ENCODE measurements around the gene EXOC6.
"Not testable (repeated sequence)": the region's sequence is repeated elsewhere in the genome, so short reads cannot be mapped to it uniquely, and the experiment has no call there.

Gene EXOC6

GRCh38 chr10:92938841-92939240 is 90.5 kb downstream of the EXOC6 start:
- no peak for TF ChIP-seq CTCF (IDR thresholded peaks at IDR 0.05; ENCODE audit: extremely low read depth, missing control alignments)
- DNase-seq (ENCODE audit: low spot score) = no peak

DNA sequence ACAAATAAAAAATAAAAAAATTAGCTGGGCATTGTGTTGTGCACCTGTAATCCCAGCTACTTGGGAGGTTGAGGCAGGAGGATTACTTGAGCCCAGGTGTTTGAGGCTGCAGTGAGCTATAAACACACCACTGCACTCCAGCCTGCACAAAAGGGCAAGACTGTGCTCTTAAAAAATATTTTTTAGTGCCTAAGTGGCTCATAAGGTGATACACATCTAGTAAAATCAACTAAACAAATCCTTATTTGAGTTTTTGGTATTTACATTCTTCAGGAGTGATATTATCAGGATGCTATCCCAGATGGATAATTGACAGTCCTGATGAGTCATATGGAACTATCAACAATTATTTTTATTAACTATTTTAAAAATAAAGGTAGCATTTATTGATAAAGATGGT is 93.9 kb downstream of the EXOC6 start:
- DNase-seq (ENCODE audit: low spot score) = no peak
- no peak for TF ChIP-seq CTCF (IDR thresholded peaks at IDR 0.05; ENCODE audit: extremely low read depth, missing control alignments)

DNA sequence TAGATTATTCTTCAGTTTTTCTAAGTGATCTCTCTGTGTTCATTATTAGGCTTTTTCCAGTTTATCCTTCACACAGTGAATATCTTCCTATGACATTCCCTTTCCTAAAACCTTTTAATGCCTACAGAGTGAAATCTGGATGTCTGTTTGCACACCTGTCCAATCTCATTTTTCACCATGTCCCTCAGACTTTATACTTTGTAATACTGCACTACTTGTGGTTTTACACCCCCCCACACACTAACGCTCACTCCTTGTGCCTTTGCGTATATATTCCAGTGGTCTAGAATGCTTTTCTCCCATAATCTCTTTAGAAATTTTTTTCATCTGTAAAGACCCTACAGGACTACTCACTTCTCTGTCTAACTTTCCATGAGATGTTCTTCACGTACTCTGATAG is 98.2 kb downstream of the EXOC6 start:
- TF ChIP-seq CTCF (IDR thresholded peaks at IDR 0.05; ENCODE audit: extremely low read depth, missing control alignments) = no peak

DNA sequence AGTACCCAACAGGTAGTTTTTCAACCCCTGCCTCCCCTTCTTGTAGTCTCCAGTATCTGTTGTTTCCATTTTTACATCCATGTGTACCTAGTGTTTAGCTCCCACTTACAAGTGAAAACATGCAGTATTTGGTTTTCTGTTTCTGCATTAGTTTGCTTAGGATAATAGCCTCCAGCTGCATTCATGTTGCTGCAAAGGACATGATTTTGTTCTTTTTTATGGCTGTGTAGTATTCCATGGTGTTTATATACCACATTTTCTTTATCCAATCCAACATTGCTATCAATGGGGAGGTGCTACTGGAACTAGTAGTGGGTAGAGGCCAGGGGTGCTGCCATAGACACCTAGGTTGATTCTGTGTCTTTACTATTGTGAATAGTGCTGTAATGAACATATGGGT is 104.3 kb downstream of the EXOC6 start:
- not testable (repeated sequence) for DNase-seq (ENCODE audit: low spot score)

More for the DNA sequence above, 98.2 kb downstream of the EXOC6 start:
- DNase-seq (ENCODE audit: low spot score) = no peak

- TF ChIP-seq CTCF (IDR thresholded peaks at IDR 0.05; ENCODE audit: extremely low read depth, missing control alignments) = no peak
- DNase-seq (ENCODE audit: low spot score) = no peak
Observed at GRCh38 chr10:92957223-92958010, 109.1 kb downstream of the EXOC6 start.

DNA sequence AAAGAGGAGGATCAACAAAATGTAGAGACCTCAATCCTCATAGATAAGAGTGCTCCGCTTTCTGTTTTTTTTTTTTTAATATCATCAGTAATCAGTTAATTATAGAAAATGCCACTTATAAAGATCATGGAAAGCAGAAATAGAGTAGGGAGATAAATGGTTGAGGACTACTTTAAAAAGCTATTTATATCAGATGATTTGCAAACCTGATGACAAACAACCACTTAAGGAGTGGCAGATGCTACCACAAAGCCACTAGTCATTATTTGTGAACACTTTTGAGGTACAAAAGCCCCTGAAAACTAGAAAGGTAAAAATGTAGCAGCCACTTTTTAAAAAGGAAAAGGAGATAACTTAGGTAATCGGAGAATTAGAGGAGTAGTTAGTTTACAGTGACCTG is 113.3 kb downstream of the EXOC6 start:
- no peak for DNase-seq (ENCODE audit: low spot score)
- no peak for TF ChIP-seq CTCF (IDR thresholded peaks at IDR 0.05; ENCODE audit: extremely low read depth, missing control alignments)

GRCh38 chr10:92965314-92965713 is 117.0 kb downstream of the EXOC6 start:
- TF ChIP-seq CTCF (IDR thresholded peaks at IDR 0.05; ENCODE audit: extremely low read depth, missing control alignments) = no peak
- DNase-seq (ENCODE audit: low spot score) = peak; percentile 44

GRCh38 chr10:92967641-92968040 is 119.3 kb downstream of the EXOC6 start:
- TF ChIP-seq CTCF (IDR thresholded peaks at IDR 0.05; ENCODE audit: extremely low read depth, missing control alignments) = no peak
- DNase-seq (ENCODE audit: low spot score) = no peak
